Left colon (tissue), 2 donors: ENCODE measurements around the gene BCO2. TPM values are rescaled to one million over a fixed set of nuclear protein-coding genes. Genes with fewer than 3 reads are reported as not detected.
"Not testable (repeated sequence)": the region's sequence is repeated elsewhere in the genome, so short reads cannot be mapped to it uniquely, and the experiment has no call there.

Experiments used
- ATAC-seq: fragments of 200-7000 bp; cut with Tn5 transposase; one replicate; pipeline ENCODE4 v1.9.1; 2020; ENCODE audit warnings: mild to moderate bottlenecking, moderate library complexity
- DNase-seq, 2 donors: peaks; one replicate each; pipeline ENCODE4 v3.0.0-alpha.2; 2020
- intact Hi-C, 2 donors: fragments of 100-400 bp; cut with DNase I in 1 of 2; cut with micrococcal nuclease in 1 of 2; formaldehyde crosslinking; loops; one replicate each; pipeline versions ENCODE4 v1.11.2 to v1.14.0; 2022; cut with DNase I, micrococcal nuclease
- long read RNA-seq: library from polyadenylated mRNA; unstranded; transcript quantifications from one replicate; pipeline ENCODE4 v2.0.0, GENCODE V29; 2021
- total RNA-seq, 2 donors: library from RNA; stranded (reverse); fragmentation: NEBNext Ultra II Directional; extraction: Animal tissue kit (Norgen Biotek cat#: 25700); gene quantifications; one replicate each; pipeline ENCODE4 v1.2.1, GENCODE V29; 2021
- donor health status: DM: no; HTN: no; CAD: no.
- donor health status: DM: yes; HTN: yes; CAD: no.

The BCO2 gene, protein sequence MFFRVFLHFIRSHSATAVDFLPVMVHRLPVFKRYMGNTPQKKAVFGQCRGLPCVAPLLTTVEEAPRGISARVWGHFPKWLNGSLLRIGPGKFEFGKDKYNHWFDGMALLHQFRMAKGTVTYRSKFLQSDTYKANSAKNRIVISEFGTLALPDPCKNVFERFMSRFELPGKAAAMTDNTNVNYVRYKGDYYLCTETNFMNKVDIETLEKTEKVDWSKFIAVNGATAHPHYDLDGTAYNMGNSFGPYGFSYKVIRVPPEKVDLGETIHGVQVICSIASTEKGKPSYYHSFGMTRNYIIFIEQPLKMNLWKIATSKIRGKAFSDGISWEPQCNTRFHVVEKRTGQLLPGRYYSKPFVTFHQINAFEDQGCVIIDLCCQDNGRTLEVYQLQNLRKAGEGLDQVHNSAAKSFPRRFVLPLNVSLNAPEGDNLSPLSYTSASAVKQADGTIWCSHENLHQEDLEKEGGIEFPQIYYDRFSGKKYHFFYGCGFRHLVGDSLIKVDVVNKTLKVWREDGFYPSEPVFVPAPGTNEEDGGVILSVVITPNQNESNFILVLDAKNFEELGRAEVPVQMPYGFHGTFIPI
- 1 to 10 TPM; 3.4 to 4.3 TPM for total RNA-seq
- long read RNA-seq, partial matches to known transcripts, result 0 of 5 reads
- long read RNA-seq, other reads (novel, unspliced or antisense), result 4 of 5 reads

DNA sequence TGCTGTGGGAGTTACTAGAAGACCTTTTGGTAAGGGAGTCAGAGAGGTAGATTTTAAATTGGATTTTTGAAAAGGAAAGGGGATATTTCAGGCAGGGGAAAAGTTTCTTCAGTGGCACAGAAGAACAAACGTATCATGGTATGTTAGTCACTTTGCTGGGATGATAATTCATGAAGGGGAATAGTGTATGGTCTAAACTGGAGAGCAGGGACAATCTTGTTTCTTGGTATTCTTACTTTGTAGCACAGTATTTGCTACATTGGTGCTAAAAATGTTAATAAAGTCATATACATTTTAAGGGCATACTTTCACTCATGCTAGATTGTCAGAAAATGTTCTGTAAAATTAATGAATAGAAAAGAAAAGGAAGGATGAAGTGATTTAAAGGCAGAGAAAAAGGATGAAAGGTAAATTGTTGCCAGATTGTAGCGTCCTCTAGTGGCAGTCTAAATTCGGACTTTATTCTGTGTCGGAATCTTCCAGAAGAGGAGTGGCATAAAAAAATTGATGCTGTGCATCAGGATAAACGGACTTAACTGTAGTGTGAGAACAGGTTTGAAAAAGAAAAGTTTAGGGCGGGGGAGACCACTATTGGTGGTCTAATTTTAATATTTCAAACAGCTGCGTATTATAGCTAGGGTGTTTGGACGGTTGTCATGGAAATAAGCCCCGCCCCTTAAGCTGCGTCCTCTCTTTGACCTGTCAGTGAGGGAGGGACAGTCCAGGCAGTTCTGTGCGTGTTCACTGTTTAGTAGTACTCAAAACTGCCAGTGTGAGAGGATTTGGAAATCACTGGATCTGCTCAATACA is at the start of gene BCO2:
BCO2 (plus strand) TSS at position 724 of the 810 bp plus-strand sequence. CDS start 90 bp downstream, outside the sequence.
- ATAC-seq (peak; percentile 95), DNase-seq (peak; percentile 84)
- intact Hi-C loops, result loop anchor here in 1 of 2 donors (5.0 kb wide), 1 partner anchor 63 kb away; no protein-coding TSS in a partner anchor

DNA sequence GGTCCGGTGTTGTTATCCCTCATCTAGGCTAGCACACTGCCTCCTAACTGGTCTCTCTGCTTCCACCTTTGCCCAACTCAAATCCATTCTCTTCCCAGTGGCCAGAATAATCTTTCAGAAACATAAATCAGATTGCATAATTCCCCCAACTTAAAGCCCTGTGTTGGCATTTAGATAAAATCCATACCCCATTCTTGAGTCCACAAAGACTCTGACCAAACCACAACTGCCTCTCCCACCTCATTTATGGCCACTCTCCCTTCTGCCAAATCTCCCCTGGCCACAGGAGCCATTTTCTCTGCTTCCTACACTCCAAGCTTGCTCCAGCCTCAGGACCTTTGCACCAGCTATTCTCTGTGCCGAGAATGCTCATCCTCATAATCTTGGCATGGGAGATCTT is 48.3 kb upstream of the BCO2 start:
- intact Hi-C loops, result no loop called here
- ATAC-seq, result no peak
- DNase-seq, result no peak

DNA sequence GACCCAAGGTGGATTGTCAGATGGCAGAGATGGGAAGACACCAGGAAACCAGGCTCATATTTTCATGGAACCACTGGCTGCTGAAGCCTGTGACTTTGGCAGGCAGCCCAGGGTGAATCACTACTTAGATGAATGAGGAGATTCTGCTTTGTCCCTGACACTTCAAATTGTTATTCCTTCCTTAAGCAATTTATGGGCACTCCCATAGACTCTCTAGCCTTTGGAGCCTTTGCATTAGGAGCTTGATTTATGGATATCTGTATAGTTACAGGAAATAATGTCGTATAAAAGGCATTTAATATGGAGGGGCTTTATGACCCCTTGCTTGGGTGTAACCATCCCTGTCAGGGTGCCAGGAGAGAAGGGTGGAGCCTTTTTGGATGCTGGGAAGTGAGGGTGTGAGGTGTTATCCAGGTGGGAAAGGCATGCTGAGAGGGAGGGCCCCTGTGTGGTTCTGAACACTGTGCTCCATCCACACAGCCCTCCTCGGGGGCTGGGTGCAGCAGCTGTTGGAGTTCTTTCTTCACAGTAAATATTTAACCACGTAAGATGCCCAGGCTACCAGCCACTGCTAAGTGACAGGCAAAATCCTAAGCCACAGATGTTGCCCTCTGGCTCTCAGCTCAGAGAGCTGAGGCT is 46.7 kb upstream of the BCO2 start:
- DNase-seq (peak; percentile 89 to 92), ATAC-seq (peak; percentile 72)
- intact Hi-C loops, result no loop called here

DNA sequence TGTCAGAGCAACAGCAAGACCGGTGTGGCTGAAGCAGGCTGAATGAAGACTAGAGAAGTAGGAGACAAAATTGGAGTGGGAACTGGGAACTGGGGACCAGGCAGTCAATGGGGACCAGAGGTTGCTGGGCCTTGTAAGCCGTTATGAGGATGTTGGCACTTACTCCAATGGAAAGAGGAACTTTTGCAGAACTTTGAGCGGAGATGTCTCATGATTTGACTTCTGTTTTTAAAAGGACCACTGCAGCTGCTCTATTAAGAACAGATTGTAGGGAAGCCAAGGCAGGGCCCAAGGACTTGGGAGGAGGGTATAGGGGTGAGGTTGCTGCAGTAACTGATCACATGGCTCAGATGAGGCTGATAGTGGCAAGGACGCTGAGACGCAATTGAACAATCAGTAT is 45.7 kb upstream of the BCO2 start:
- ATAC-seq (no peak), DNase-seq (peak in 1 of 2 donors; percentile 36)
- intact Hi-C loops, result no loop called here

DNA sequence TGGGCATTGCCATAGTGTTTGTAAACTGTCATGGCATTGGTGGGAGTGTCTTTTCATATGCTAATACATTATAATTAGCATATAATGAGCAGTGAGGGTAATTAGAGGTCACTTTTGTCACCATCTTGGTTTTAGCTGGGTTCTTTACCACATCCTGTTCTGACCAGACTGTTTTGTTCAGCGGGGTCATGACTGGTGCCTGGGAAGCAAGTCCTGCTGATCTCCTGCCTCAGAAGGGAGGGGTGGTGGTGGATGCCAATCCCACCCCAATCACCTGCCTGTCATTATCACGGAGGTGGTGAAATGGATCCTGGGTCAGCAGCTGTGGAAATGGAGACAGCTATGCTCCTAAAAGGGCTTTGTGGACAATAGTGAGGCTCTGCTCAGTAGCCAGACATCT is 42.6 kb upstream of the BCO2 start:
- intact Hi-C loops, result no loop called here
- no peak for ATAC-seq
- DNase-seq, result no peak

DNA sequence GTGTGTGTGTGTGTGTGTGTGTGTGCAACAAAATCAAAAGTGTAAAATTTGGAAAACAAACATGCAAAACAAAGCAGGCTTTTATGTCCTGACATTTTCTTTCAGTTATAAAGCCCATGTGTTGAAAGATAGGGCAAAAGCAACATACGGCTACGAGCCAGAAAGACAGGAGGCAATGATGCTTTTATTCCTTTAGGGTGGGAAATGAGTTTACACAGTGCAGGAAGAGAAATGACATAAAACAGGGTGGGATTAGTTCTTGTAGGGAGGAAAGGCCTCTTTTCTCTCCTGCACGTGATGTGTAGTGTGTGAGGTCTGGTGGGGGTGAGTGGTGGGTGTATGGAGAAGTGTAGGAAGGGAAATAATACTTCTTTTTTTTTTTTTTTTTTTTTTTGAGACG is 40.8 kb upstream of the BCO2 start:
- DNase-seq, result no peak
- ATAC-seq, result peak; percentile 68
- intact Hi-C loops, result no loop called here

DNA sequence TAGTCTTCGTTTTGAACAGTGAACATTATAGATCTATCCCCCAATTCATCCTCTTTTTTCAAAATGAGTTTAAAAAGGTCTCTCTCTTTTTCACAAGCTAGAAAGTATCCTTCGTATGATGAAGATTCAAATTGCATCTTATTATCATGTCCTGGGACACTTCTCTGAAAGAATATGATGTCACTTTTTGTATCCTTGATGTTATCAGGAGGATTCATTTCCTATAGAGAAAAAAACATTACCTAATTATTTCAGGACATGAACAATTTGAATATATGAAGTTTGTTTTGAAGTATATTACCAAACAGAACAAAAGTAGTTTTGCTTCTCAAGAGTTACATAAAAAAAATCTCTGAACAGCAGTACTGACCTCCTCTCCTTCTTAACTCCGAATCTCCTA is 31.7 kb upstream of the BCO2 start:
- DNase-seq, result no peak
- ATAC-seq, result no peak
- intact Hi-C loops, result no loop called here

DNA sequence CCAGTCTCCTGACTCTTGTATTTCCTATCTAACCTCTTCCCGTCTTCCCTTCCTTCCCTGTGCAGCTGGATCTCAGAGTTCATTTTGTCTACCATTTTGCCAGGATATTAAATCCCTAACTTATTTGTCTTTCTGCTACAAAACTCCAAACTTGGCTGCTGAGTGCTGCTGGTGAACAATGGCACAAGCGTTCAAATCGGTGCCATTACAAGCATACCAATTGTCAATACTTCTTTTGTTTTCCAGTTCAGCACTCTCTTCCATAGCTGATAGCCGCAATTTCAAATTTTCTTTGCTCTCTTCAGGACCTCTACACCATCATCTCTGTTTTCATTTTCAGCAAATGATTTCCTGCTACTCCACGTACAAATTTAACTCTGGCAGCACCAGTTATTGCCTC is 24.8 kb upstream of the BCO2 start:
- DNase-seq (no peak), ATAC-seq (no peak)
- intact Hi-C loops, result no loop called here

DNA sequence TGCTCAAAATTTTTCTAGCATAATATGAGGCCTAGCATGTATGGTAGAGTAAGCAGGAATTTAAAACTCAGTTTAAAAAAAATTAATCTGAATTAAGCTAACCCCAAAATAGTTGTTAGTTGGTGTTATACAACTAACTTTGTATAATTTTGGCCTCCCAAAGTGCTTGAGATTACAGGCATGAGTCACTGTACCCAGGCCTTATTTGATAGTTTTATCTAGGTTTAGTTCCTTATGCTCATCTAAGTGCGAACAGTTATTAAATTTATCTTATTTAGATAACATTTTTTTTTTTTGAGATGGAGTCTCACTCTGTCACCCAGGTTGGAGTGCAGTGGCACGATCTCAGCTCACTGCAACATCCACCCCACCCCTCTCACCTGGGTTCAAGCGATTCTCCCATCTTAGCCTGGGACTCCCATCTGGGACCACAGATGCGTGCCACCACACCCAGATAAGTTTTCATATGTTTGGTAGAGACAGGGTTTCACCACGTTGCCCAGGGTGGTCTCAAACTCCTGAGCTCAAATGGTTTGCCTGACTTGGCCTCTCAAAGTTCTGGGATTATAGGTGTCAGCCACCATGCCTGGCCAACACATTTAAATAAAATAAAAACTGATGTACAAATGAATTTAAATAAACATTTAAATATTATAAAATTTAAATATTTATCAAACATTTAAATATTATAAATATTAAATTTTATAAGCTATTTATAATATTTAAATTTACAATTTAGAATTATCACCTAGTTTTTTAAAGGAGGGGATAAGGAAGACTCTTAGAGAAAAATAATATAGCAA is 19.0 kb upstream of the BCO2 start:
- ATAC-seq (no peak), DNase-seq (no peak)
- intact Hi-C loops, result no loop called here

DNA sequence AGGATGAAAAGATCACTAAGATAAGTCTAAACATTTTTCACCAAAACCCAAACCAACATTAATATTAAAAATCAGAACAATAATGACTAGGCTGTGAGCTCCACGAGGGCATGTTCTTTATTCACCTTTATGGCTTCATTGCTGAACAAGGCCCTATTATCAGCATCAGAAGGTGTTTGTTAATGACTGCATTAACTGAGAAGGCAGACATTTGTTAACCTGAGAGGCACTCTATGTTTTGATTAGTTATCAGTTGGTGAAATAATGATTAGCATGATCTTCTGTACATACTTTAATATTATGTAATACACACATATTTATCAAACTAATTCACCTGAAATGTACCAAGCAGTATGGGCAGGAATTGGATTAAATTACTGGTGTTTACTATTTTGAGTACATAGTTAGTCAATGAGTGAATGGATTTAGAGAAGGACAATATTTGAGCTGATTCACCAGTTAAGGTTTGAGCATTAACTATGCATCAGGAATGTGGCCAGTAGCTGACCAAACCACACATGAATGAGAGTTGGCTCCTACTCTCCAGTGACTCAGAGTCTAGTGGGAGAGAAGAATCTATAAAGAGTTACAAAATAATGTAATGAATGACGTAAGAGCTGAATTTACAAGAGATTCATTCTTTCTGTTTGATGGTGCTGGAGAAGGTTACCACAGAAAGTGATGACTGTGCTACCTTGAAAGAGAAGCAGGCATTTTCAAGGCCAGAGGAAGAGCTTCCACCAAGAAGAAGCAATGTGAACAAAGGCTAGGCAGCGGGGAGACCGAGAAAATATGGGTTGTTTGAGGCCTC is 18.2 kb upstream of the BCO2 start:
- intact Hi-C loops, result no loop called here
- DNase-seq, result no peak
- peak; percentile 57 for ATAC-seq

DNA sequence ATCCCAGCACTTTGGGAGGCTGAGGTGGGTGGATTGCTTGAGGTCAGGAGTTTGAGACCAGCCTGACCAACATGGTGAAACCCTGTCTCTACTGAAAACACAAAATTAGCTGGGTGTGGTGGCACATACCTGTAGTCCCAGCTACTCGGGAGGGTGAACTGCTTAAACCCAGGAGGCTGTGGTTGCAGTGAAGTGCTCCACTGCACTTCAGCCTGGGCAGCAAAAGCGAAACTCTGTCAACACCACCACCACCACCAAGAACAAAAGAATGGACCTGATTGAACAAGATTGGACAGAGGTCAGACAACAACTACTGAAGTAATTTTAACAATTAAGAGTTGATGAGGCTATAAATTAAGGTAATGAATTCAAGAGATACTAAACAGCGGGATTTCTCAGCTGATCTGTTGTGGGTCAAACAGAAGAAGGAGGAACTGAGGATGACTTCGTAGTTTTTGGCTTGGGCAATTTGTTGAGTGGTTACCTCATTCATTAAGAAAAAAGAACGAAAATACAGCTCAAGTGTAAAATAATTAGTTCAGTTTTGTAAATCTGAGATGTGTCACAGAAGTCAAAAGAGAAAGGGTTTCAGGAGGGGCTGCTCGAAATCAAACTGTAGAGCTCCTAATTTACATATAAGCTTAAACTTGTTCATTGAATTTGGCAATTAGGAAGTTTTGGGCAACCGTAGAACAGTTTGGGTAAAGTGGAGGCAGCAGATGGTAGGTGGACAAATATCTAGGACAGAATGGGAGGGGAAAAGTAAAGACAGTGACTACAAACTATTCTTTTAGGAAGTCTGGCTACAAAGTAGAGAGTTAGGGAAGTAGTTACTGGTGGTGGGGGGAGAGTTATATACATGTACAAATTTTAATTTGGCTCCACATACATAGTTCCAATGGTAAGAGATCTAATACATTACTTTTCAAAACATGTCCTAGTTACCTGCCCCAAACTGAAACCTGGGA is 15.9 kb upstream of the BCO2 start:
- DNase-seq, result no peak
- intact Hi-C loops, result no loop called here
- ATAC-seq, result no peak

DNA sequence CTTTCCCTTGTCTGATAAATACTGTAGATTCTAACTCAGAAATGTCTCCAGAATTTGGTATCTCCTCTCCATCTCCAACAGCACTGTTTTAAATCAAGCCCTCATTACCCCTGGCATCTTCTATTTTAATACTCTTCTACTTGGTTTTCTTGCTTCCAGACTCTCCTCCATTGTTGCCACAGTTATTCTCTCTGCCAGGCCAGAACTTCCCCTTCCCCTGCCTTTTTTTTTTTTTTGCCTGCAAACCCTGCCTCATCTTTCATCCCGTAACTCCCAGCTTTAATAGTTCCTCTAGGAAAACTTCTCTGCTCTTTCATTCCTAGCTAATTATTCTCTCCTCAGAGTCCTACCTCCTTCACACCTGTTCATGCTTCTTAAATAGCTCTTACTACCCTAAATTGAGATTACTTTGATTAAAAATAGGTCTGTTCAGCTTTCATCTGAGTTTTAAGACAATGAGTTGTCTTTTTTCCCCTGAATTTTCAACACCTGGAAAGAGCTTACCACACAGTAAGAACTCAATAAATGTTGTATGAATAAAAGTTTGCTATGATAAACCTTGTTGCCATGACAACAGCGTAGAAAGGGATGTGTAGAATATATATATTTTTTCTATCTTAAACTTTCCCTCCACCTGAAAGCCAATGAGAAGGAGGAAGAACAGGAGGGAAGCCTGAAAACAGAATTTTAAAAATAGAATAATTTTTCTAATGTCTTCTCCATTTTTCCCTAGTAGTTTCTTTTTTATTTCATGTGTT is 15.0 kb upstream of the BCO2 start:
- no peak for DNase-seq

DNA sequence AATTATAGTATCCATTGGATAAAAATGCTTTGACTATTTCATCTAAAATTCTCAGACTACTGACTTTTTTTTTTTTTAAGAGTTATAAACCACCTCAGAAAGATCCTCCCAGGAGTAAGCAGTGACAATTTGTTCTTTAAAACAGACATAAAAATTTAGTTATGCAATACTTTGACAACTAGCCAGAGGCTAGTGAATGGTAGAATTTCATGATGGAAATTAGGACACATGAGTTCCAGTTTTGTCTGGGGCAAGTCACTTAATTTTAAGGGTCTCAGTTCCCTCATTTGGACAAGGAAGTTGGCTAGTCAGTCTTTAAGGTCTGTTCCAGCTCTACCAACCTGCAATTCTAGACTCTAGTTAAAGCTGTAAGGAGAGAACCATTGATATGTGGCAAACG is 14.3 kb upstream of the BCO2 start:
- ATAC-seq (no peak), DNase-seq (no peak)
- intact Hi-C loops, result no loop called here

More for the DNA sequence above, 15.0 kb upstream of the BCO2 start:
- ATAC-seq, result no peak
- intact Hi-C loops, result no loop called here

DNA sequence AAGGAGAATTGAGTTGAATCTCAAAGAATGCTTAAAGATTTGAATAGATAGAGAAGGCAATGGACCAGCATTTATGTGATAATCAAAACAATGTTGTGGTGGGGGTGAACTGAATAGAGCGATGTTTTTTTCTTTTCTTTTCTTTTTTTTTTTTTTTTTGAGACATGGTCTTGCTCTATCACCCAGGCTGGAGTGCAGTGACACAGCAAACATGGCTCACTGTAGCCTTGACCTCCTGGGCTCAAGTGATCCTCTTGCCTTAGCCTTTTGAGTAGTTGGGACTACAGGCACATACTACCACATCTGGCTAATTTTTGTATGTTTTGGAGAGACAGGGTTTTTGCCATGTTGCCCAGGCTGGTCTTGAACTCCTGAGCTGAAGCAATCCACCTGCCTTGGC is 13.1 kb upstream of the BCO2 start:
- intact Hi-C loops, DNase-seq, ATAC-seq: not testable (repeated sequence)

DNA sequence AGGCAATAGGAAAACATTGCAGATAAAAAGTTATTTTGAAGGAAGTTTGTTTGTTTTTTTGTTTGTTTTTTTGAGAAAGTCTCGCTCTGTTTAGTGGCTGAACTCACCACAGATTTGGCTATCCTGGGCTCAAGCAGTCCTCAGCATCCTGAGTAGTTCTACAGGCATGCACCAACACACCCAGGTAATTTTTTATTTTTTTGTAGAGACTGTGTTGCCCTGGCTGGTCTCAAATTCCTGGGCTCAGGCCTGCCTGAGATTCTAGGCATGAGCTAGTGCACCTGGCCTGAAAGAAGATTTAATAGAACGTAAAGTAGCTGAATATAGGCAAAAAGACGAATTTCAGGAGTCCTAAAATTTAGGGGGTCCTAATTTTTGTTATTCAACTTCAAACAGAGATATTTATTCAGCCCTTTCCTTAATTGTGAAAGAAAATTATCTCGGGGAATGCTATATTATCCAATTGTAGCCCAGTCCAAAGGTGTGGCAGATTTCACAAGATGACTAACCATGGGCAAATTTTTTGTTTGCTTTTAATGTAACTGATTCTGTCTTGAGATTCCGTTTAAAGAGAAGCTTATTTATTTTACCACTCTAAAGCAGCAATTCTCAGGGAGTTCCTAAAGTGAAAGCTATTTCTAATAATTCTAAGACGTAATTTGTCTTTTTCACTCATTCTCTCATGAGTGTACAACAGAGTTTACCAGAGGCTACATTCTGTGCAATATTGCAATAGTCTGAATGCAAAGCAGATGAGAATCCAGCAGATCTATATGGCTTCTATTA is 12.4 kb upstream of the BCO2 start:
- ATAC-seq (peak; percentile 47), DNase-seq (no peak)
- intact Hi-C loops, result no loop called here
